Measurements from ENCODE around the gene NFIA.

DNA sequence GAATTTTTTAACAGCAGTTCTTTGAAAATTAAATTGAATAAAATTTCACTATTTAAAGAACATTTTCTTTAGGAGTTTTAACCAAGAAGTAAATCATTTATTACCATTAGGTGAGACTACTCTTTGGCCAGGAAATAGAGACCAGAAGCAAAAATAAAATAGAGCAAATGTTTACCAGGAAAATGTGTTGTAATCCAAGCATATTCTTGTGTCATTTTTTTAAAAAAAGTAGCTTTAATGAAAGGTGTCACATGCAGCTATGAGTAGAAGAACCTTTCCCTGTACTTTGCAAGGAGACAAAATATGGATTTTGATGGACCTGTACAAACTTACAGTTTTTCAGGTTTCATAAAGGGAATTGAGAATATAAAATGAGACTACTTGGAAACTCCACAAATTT lies 140.8 kb downstream of the NFIA start:
- TF ChIP-seq CEBPB (IDR thresholded peaks at IDR 0.05; ENCODE audit: borderline replicate concordance in 1 of 2, low read depth in 2 of 2, low read length in 2 of 2) (no peak), MYB (IDR thresholded peaks at IDR 0.05; ENCODE audit: borderline replicate concordance, low read depth, low read length) (no peak), IKZF1 (conservative IDR thresholded peaks at IDR 0.05) (no peak)
- TF ChIP-seq, protein P1, sequence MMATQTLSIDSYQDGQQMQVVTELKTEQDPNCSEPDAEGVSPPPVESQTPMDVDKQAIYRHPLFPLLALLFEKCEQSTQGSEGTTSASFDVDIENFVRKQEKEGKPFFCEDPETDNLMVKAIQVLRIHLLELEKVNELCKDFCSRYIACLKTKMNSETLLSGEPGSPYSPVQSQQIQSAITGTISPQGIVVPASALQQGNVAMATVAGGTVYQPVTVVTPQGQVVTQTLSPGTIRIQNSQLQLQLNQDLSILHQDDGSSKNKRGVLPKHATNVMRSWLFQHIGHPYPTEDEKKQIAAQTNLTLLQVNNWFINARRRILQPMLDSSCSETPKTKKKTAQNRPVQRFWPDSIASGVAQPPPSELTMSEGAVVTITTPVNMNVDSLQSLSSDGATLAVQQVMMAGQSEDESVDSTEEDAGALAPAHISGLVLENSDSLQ (IDR thresholded peaks at IDR 0.05), result no peak

Measured in GM12878 (cell line).